Activated T-helper 1 cell treated with anti-CD3 and anti-CD28 coated beads, Interleukin-12 subunit alpha, Interleukin-12 subunit beta, Interleukin-2, Interleukin-4 antibody, amounts not matched to agents 30 ng/mL and 10 ng/mL and 1 ng/mL, durations not matched to agents 14 hours and 24 hours and 36 hours (primary cell): ENCODE data around the gene FAM53A. TPM values are rescaled to one million over a fixed set of nuclear protein-coding genes. Genes with fewer than 3 reads are reported as not detected.

Source experiments
- DNase-seq: peaks from one replicate; pipeline ENCODE4 v3.0.0; 2021; ENCODE audit warnings: low spot score
- H3K27ac Mint-ChIP-seq: one replicate; pipeline ENCODE4 v1.8.0; 2021; ENCODE audit warnings: mild to moderate bottlenecking, mixed read lengths
- H3K27me3 Mint-ChIP-seq: one replicate; pipeline ENCODE4 v1.8.0; 2022; ENCODE audit warnings: mild to moderate bottlenecking, moderate library complexity, mixed read lengths; ENCODE audit not compliant: insufficient read depth
- H3K36me3 Mint-ChIP-seq: one replicate; pipeline ENCODE4 v1.8.0; 2021; ENCODE audit warnings: low read depth, mixed read lengths
- H3K4me1 Mint-ChIP-seq: one replicate; pipeline ENCODE4 v1.8.0; 2021; ENCODE audit warnings: low read depth, mixed read lengths
- H3K4me3 Mint-ChIP-seq: one replicate; pipeline ENCODE4 v1.8.0; 2021; ENCODE audit warnings: mild to moderate bottlenecking, moderate library complexity, mixed read lengths
- H3K9me3 Mint-ChIP-seq: one replicate; pipeline ENCODE4 v1.8.0; 2021; ENCODE audit warnings: mixed read lengths
- intact Hi-C: fragments of 100-400 bp; cut with micrococcal nuclease; formaldehyde crosslinking; loops from one replicate; pipeline ENCODE4 v1.15.1; 2024
- total RNA-seq: library from RNA; stranded (reverse); gene quantifications from 2 replicates; pipeline ENCODE4 v1.2.3, GENCODE V29; 2022

Gene FAM53A
- total RNA-seq, 1 donor from 2014 or later = 2.5 TPM

DNA sequence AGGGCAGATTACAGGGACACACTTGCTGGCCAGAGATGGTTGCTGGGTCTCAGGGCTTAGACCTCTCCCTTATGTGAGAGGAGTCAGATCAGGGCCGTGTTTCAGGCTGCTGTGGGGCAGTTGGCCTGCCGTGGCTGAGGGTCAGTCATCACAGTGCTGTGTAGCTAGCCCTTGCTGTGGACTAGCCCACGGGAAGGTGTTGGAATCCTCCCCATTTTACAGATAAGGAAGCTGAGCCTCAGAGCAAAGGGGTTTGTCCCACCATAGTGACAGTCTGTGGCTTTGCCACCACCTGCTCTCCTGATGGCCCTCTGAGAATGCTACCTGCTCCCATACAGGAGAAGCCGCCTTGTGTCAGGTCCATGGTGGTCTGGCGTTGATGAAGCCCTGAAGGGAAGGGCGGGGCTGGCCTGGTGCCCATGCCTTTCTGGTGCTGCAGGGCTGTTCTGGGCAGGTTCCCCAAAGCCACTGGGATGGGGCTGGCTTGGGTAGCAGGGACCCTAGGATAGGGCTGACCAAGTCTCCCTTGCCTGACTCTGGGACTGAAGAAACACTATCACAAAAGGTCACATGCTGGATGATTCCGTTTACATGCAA lies 2.4 kb upstream of the FAM53A start:
- H3K4me1 Mint-ChIP-seq = peaks cover 12% of the 10 kb centered on the region
- intact Hi-C loops = loop anchor here (10.0 kb wide), 1 partner anchor 558 kb away; the partner anchor contains the start of genes HAUS3 and POLN
- peaks cover 2% of the 10 kb centered on the region for H3K27me3 Mint-ChIP-seq
- peaks cover 19% of the 10 kb centered on the region for H3K36me3 Mint-ChIP-seq
- no peak overlapping the region for H3K27ac Mint-ChIP-seq
- DNase-seq = no peak
- peak overlapping the region; percentile 53 for H3K4me3 Mint-ChIP-seq
- H3K9me3 Mint-ChIP-seq = no peaks in the 10 kb centered on the region

DNA sequence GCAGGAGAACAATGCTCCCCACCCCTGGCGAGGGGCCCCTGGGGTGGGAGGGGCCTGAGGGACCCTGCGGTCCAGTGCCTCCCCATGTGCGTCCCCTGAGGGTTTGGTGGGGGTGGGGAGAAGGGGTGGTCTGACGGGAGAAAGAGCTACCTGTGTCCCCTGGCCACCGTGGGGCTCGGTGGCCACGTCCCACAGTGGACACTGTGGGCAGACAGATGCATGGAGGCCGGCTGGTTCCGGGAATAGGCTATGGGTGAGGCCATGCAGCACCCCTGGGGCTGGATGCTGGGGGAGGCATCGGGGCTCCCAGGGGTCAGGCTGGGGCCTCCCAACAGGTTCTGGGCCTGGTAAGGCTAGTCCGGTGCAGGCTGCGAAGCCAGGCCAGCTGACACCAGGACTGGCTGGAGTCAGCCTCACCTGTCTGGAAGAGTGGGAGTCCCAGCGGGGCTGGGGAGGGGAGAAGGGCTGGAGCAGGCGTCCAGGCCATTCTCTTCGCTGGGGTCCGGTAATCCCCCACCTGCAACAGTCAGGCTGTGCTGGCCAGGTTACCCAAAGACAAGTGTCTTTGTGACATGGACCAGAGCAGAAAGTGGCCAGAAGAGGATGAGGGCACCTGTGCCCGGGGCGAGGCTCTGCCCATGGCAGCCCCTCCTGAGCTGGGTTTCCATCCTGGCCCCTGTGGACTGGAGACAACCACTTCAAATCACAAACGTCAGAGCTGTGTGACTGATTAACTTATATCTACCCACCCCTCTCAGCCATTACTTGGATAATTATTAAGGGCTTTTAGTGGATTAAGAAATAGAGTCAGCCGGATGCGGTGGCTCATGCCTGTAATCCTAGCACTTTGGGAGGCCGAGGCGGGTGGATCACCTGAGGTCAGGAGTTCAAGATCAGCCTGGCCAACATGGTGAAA lies 1.4 kb upstream of the FAM53A start:
- DNase-seq = no peak
- Mint-ChIP-seq H3K36me3 (peaks cover 13% of the 10 kb centered on the region), H3K4me1 (peaks cover 12% of the 10 kb centered on the region), H3K27me3 (peaks cover 2% of the 10 kb centered on the region), H3K4me3 (no peak overlapping the region), H3K9me3 (no peaks in the 10 kb centered on the region), H3K27ac (no peak overlapping the region)
- intact Hi-C loops = loop anchor here (2.0 to 10.0 kb wide), 2 partner anchors 339 to 559 kb away; partner anchors contain the start of genes HAUS3, POLN and UVSSA

DNA sequence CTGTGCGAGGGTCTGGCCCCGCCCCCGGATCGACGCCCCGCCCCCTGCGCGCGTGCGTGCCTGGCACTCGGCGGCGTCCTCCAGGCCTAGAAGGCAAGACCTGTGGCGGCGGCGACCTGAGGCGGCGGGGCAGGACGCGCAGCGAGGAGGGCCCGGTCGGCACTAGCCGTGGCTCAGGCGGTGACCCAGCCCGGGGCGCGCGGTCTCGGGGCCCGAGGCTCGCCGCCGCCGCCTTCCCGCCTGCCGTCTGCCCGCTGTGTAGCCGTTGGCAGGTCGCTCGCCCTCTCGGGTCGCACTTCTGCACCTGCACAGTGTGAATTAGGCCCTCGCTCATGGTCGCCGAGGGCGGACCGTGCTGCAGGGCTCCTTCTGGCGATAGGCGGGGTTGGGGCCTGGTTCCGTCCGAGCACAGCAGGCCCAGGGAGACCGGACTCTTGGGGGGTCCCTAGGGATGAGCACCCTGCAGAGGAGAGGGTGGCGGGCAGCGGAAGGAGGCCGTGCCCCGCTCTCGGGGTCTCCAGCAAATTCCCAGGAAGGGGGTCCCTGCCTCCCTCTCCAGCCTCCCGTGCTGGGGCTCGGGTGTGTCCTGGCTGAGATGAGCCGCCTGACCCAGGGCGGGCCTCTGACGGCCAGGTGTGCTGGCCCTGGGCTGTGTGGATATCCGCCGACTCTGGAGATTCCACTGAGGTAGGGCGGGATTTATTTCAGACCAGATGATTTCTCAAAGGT lies 557 bp upstream of the FAM53A start:
- DNase-seq = no peak
- intact Hi-C loops = loop anchor here (1.0 to 10.0 kb wide), 8 partner anchors 28 to 1388 kb away; partner anchors contain the start of genes HAUS3, HTT, HTT-AS and NSD2
- H3K27me3 Mint-ChIP-seq = peaks cover 2% of the 10 kb centered on the region
- H3K9me3 Mint-ChIP-seq = no peaks in the 10 kb centered on the region
- H3K4me3 Mint-ChIP-seq = peak overlapping the region; percentile 54
- peaks cover 11% of the 10 kb centered on the region for H3K36me3 Mint-ChIP-seq
- H3K4me1 Mint-ChIP-seq = peaks cover 12% of the 10 kb centered on the region
- H3K27ac Mint-ChIP-seq = no peak overlapping the region

DNA sequence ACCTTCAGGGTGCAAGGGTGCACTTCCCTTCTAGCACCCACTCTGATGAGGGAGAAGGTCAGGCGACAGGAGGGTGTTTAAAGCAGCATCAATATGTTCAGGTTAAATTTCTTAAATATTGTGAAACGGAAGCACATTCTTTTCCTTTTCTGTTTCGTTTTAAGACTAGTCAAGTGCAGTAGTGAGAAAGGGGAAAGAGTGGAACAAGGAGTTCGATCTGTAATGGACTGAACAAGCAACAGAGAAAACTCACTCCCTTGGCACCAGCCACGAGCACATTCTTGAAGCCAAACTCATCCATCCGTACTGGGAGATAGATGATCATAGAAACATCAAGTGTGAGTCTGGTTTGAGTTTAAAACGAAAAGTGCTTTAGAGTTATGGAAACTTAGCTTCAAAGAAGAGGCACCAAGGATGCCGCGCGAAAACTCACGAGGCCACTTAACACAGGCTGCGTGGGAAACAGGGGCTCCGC lies 815 bp downstream of the FAM53A start:
- Mint-ChIP-seq H3K4me1 (peaks cover 12% of the 10 kb centered on the region), H3K27ac (peak overlapping the region; percentile 90), H3K36me3 (peaks cover 6% of the 10 kb centered on the region), H3K4me3 (peak overlapping the region; percentile 87), H3K27me3 (peaks cover 2% of the 10 kb centered on the region), H3K9me3 (no peaks in the 10 kb centered on the region)
- no peak for DNase-seq
- intact Hi-C loops = loop anchor here (1.0 to 10.0 kb wide), 3 partner anchors 43 to 1389 kb away; partner anchors contain the start of genes HAUS3, HTT, HTT-AS and POLN

DNA sequence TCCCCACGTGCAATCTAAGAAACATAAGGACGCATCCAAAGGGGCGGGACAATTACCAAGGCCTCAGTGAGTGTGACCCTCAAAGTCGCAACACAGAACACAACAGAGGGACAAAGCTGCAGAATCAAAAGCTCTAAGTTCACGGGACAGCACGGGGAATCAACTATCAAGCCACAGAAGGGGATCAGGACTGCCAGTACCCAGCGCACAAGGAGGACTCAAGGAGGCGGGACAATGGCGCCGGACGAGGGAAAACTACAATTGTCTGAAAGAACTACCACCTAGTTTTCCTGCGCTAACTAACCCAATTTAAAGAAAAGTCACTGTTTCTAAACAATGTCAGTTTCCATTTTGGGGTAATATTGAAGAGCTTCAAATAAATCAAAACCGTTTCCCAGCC lies 1.3 kb downstream of the FAM53A start:
- Mint-ChIP-seq H3K9me3 (no peaks in the 10 kb centered on the region), H3K4me1 (peaks cover 12% of the 10 kb centered on the region), H3K4me3 (peak overlapping the region; percentile 87), H3K27me3 (peaks cover 2% of the 10 kb centered on the region), H3K36me3 (peaks cover 6% of the 10 kb centered on the region), H3K27ac (peak overlapping the region; percentile 90)
- no peak for DNase-seq
- intact Hi-C loops = loop anchor here (1.0 to 10.0 kb wide), 3 partner anchors 43 to 1389 kb away; partner anchors contain the start of genes HAUS3, HTT, HTT-AS and POLN

DNA sequence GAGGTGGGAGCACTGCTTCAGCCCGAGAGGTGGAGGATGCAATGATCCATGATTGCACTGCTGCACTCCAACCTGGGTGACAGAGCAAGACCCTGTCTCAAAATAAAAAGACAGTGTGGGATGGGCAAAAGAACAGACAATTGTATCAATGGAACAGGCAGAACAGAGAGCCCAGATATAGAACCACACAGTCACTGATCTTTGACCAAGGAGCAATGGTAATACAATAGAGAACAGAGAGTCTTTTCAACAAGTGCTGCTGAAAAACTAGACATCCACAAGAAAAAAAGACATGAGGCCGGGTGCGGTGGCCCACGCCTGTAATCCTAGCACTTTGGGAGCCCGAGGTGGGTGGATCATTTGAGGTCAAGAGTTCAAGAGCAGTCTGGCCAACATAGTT lies 5.9 kb downstream of the FAM53A start:
- Mint-ChIP-seq H3K36me3 (peaks cover 3% of the 10 kb centered on the region), H3K27ac (no peak overlapping the region)
- intact Hi-C loops = no loop called here

DNA sequence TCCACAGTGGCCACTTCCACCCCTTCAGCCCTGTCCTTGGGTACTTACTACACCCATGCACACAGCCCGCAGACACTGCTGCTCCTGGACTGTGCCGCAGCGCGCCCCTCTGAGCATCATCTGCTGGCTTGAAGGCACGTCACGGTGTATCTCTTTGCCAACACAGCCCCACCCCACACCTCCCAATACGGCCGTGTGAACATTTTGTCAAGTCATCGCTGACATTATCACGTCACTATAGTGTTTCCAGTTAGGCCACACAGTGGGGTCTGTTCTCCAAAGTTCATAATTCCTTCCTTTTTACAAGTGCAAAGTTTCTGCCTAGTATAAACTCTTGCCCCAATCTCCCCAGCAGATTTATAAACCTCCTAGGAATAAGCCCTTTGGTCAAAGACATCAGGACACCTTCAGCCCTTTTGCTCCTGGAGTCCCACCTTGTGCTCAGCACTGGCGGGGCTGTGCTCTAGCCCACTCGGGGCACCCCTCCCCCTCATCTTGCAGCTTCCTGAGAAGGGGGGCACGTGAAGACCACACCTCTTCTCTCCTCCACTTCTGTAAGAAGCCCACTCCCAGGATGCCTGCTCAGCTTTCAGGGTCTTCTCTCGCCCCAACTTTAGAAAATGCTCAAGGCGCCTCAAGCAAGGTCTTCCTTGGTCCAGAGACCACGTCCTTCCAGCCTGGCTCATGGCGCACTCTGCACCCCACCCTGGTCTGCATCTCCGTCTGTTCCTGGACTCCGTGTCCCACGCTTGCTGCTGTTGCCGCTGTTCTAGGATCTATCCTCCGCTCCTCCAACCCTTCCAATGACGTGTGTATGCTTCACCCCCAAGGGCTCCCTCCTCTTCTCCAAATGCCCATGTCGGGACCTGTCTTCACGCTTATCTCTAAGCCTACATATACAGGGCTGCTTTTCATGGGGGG lies 7.2 kb downstream of the FAM53A start:
- H3K4me3 Mint-ChIP-seq = no peak overlapping the region
- no peaks in the 10 kb centered on the region for H3K36me3 Mint-ChIP-seq
- H3K27me3 Mint-ChIP-seq = no peaks in the 10 kb centered on the region
- H3K9me3 Mint-ChIP-seq = no peaks in the 10 kb centered on the region
- H3K27ac Mint-ChIP-seq = no peak overlapping the region
- H3K4me1 Mint-ChIP-seq = no peaks in the 10 kb centered on the region
- intact Hi-C loops = no loop called here
- DNase-seq = no peak

More for the DNA sequence above, 5.9 kb downstream of the FAM53A start:
- Mint-ChIP-seq H3K4me3 (no peak overlapping the region), H3K27me3 (no peaks in the 10 kb centered on the region), H3K9me3 (no peaks in the 10 kb centered on the region), H3K4me1 (peaks cover 9% of the 10 kb centered on the region)
- no peak for DNase-seq

DNA sequence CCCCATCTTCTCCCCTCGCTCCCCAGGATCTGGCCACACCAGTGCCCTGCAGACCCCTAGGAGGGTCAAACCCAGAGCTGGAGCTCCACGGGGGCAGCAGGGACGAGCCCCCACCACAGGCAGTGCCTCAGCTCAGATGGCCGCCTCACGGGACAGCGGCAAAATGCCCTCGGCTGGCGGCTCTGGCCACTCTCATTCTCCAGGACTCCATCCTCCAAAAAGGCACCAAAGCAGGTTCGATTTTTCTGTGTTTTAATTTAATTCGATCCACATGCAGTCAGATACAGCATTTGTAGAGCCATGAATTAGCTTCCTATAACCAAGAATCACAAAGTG lies 8.3 kb downstream of the FAM53A start:
- Mint-ChIP-seq H3K36me3 (no peaks in the 10 kb centered on the region), H3K27ac (no peak overlapping the region), H3K4me3 (no peak overlapping the region), H3K9me3 (no peaks in the 10 kb centered on the region), H3K4me1 (no peaks in the 10 kb centered on the region), H3K27me3 (no peaks in the 10 kb centered on the region)
- DNase-seq = no peak
- intact Hi-C loops = no loop called here

DNA sequence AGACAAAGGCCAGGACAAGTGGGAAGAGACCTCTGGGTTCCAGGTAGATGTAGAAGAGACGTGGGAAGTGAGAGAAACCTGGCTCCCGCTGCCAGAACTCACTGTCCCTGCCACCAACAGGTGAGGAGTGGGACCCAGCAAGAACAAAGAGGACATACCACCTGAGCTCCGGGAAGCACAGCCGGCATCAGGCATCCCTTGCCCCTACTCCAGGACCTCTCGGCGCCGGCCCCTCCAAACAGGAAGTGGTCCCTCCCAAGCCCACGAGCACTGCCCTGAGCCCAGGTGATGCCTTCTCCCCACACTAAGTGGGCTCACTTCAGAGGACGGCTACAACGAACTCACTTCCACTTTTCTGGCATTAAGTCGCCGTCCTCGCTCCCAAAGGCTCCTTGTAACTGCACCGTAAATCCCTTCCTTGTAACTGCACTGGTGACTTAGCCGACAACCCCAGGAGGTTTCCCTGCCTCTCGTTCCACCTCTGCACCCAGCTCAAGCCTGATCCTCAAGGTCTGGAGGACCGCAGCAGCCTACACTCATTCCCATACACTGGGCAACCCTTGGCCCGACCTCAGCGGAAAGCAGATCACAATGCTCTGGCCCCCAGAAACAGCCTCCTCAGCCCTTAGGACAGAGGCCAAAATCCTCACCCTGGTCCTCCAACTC lies 8.8 kb downstream of the FAM53A start:
- no peaks in the 10 kb centered on the region for H3K9me3 Mint-ChIP-seq
- intact Hi-C loops = no loop called here

DNA sequence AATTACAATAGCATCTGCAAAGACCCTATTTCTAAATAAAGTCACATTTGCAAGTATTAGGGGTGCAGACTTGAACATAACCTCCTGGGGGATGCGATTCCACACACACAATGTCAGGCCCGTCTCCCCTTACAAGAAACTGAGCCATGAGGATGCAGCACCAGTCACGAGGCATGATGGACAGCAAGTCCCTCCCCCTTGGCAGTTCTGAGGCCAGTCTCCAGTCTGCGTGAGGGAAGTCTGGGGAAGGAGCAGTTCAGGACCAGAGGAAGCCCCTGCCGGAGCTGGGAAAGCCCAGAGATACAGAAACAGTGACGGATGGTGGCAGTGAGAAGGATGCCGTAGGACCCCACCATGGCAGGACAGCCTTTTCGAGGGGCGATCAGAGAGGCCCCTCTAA lies 9.4 kb downstream of the FAM53A start:
- no peaks in the 10 kb centered on the region for H3K9me3 Mint-ChIP-seq
- intact Hi-C loops = no loop called here
- H3K36me3 Mint-ChIP-seq = no peaks in the 10 kb centered on the region
- no peak overlapping the region for H3K27ac Mint-ChIP-seq
- H3K4me1 Mint-ChIP-seq = no peaks in the 10 kb centered on the region
- DNase-seq = no peak
- H3K27me3 Mint-ChIP-seq = no peaks in the 10 kb centered on the region
- H3K4me3 Mint-ChIP-seq = no peak overlapping the region

More for the DNA sequence above, 8.8 kb downstream of the FAM53A start:
- no peak overlapping the region for H3K27ac Mint-ChIP-seq
- no peaks in the 10 kb centered on the region for H3K4me1 Mint-ChIP-seq
- H3K36me3 Mint-ChIP-seq = no peaks in the 10 kb centered on the region
- H3K4me3 Mint-ChIP-seq = no peak overlapping the region
- DNase-seq = no peak
- H3K27me3 Mint-ChIP-seq = no peaks in the 10 kb centered on the region

DNA sequence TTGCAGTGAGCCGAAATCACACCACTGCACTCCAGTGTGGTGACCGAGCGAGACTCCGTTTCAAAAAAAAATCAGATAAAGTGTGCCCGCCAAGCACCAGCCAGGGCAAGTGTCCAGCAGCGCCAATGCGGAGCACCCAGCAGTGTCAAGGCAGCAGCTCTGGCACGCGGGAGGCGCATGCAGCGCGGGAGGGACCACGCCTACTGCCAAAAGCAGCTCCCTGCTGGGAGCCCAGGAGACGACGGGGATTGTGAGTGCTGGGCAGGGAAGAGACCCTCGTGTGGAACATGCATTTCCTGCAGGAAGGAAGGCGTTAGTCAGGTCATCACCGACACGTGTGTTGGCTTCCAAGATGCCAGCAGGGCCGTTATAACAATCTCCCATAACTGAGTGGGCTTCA lies 10.4 kb downstream of the FAM53A start:
- Mint-ChIP-seq H3K4me3 (no peak overlapping the region), H3K36me3 (no peaks in the 10 kb centered on the region)

More for the DNA sequence above, 10.4 kb downstream of the FAM53A start:
- intact Hi-C loops = no loop called here
- no peaks in the 10 kb centered on the region for H3K27me3 Mint-ChIP-seq
- H3K9me3 Mint-ChIP-seq = no peaks in the 10 kb centered on the region
- no peak overlapping the region for H3K27ac Mint-ChIP-seq
- no peak for DNase-seq
- no peaks in the 10 kb centered on the region for H3K4me1 Mint-ChIP-seq
